Ishikawa (cell line): Measurements from ENCODE around the gene HINT3.

Source experiments
- CEBPB ChIP-seq: IDR thresholded peaks from 2 replicates; pipeline ENCODE4 v1.6.1; 2012
- CREB1 ChIP-seq: IDR thresholded peaks from 2 replicates; pipeline ENCODE4 v1.6.1; 2012; ENCODE audit warnings: low read depth
- EGR1 ChIP-seq: IDR thresholded peaks from 2 replicates; pipeline ENCODE4 v1.6.1; 2012
- EP300 ChIP-seq: IDR thresholded peaks from 2 replicates; pipeline ENCODE4 v1.6.1; 2012; ENCODE audit warnings: borderline replicate concordance
- FOXM1 ChIP-seq: IDR thresholded peaks from 2 replicates; pipeline ENCODE4 v1.6.1; 2012; ENCODE audit warnings: low read depth, borderline replicate concordance
- MAX ChIP-seq: IDR thresholded peaks from 2 replicates; pipeline ENCODE4 v1.6.1; 2012
- NFIC ChIP-seq: IDR thresholded peaks from 2 replicates; pipeline ENCODE4 v1.6.1; 2012
- RAD21 ChIP-seq: IDR thresholded peaks from 2 replicates; pipeline ENCODE4 v1.6.1; 2012; ENCODE audit warnings: low read depth
- REST ChIP-seq: IDR thresholded peaks from 2 replicates; pipeline ENCODE4 v1.6.1; 2012; ENCODE audit warnings: low read depth, mild to moderate bottlenecking
- TAF1 ChIP-seq: IDR thresholded peaks from 2 replicates; pipeline ENCODE4 v1.6.1; 2012; ENCODE audit warnings: low read depth, mild to moderate bottlenecking
- TCF12 ChIP-seq: IDR thresholded peaks from 2 replicates; pipeline ENCODE4 v1.6.1; 2012; ENCODE audit warnings: low read depth
- TEAD4 ChIP-seq: IDR thresholded peaks from 2 replicates; pipeline ENCODE4 v1.6.1; 2012
- USF1 ChIP-seq: IDR thresholded peaks from 2 replicates; pipeline ENCODE4 v1.6.1; 2012
- YY1 ChIP-seq: IDR thresholded peaks from 2 replicates; pipeline ENCODE4 v1.6.1; 2012; ENCODE audit warnings: low read depth
- ZBTB7A ChIP-seq: IDR thresholded peaks from 2 replicates; pipeline ENCODE4 v1.6.1; 2012; ENCODE audit warnings: low read depth

The HINT3 gene

GRCh38 chr6:125952764-125953501 is 3.6 kb upstream of the HINT3 start:
- no peak for TF ChIP-seq EGR1
- TF ChIP-seq MAX: no peak
- TF ChIP-seq NFIC: no peak
- no peak for TF ChIP-seq EP300
- TF ChIP-seq RAD21: peak; percentile 57
- TF ChIP-seq REST: no peak

- TF ChIP-seq TAF1 (no peak), FOXM1 (no peak), RAD21 (peak; percentile 53), MAX (no peak)
Observed at GRCh38 chr6:125953502-125953875, 3.1 kb upstream of the HINT3 start.

- TF ChIP-seq NFIC (no peak), TEAD4 (no peak), ZBTB7A (no peak), REST (no peak), TCF12 (no peak), FOXM1 (no peak), EGR1 (no peak), RAD21 (no peak), CEBPB (no peak), CREB1 (no peak), YY1 (no peak)
Observed at GRCh38 chr6:125954735-125955339, 1.7 kb upstream of the HINT3 start.

- TF ChIP-seq YY1 (no peak), ZBTB7A (no peak), NFIC (no peak), RAD21 (no peak), EGR1 (no peak), USF1 (no peak), TEAD4 (no peak), REST (no peak), TAF1 (no peak), EP300 (no peak), CREB1 (no peak), TCF12 (no peak), MAX (no peak), CEBPB (no peak), FOXM1 (no peak)
Observed at GRCh38 chr6:125955973-125956372, 597 bp upstream of the HINT3 start.

- no peak for TF ChIP-seq EP300
- no peak for TF ChIP-seq EGR1
- no peak for TF ChIP-seq USF1
- TF ChIP-seq RAD21: no peak
- no peak for TF ChIP-seq NFIC
- TF ChIP-seq FOXM1: no peak
- no peak for TF ChIP-seq MAX
- no peak for TF ChIP-seq CEBPB
- no peak for TF ChIP-seq REST
- TF ChIP-seq TAF1: no peak
Observed at GRCh38 chr6:125957391-125957693, 772 bp downstream of the HINT3 start.
